ENCODE data around the gene IL6R.
"Not testable (repeated sequence)": the region's sequence is repeated elsewhere in the genome, so short reads cannot be mapped to it uniquely, and the experiment has no call there.

Gene IL6R

DNA sequence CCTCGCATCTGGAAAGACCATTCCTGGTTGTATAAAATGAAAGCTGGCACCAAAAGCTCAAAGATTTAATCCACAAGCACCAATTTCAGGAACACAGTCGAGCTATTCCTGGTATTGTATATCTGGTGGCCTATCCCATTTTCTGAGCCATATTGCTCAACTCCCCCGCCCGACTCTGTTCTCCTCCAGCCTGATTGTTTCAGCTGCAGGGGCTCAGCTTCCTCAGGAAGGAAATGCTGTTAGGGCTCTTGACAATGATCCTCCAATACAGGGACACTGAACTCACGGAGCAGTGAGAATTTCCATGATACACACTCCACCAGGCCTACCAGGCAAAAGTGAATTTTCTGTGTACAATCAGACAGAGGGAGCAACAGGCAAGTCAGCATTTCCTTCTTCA, 80.0 kb downstream of the IL6R start:
- no peak for DNase-seq

DNA sequence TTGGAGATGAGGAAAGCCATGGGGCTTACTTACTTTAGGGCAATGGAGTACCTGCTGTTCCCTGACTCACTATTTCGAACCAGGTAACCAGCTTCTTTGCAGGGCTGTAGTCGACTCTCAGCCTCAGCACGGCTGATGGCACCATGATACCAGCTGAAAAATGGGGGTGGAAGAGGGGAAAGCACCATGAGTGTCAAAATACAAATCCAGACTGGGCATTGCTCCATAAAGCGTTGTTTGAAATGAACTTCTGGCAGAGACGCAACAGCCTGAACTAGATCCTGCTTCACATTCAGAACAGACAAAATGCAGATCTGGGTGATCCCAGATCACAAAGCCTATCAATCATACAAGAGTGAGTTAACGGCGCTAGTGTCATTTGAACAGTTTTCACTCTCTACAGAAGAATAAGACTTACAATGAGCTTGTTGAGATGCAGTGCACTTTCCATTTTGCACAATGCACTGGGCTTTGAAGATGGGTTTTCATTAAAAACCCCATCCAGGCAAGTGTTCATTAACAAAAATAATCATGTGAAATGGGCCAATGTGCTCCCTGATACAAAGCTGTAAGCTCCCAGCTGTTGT, 80.9 kb downstream of the IL6R start:
- DNase-seq = no peak

GRCh38 chr1:154486756-154487155, 81.6 kb downstream of the IL6R start:
- not testable (repeated sequence) for DNase-seq

DNA sequence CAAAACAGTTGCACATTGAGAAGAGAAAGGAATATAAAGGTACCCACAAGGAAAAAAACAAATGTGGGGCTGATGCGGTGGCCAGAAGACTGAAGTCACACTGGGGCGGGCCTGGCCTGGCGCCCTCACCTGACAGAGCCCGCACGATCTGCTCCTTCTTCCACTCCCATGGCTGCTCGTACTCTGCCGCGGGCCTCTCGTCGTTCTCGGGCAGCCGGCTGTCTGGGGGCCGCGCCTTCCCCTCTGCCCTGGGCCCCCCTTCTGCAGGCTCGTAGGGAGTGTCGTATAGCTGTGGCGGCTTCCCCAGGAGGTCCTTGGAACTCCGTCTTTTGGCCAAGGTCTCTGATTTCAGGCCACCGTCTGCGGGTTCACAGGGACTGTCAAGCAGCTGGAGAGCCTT, 83.8 kb downstream of the IL6R start:
- no peak for DNase-seq

- no peak for DNase-seq
Measured at GRCh38 chr1:154489695-154490274, 84.6 kb downstream of the IL6R start.

DNA sequence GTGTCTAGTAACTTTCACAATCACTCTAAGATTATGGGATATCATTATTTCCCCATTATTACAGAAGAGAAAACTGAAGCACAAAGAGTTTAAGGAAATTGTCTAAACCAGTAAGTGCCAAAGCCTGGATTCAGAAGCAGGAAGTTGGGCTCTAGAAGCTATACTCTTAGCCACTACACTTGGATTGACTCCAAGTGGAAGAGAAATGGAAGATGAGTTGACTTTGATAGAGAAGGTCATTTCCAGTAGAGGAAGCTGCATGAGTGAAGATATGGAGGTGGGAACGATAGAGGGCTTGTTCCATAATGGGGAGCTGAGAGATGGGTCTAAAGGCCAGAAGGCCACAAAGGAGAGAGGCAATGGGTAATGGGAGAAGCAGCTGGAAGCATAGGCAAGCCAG, 85.2 kb downstream of the IL6R start:
- DNase-seq = no peak

GRCh38 chr1:154492115-154492514, 87.0 kb downstream of the IL6R start:
- no peak for DNase-seq

DNA sequence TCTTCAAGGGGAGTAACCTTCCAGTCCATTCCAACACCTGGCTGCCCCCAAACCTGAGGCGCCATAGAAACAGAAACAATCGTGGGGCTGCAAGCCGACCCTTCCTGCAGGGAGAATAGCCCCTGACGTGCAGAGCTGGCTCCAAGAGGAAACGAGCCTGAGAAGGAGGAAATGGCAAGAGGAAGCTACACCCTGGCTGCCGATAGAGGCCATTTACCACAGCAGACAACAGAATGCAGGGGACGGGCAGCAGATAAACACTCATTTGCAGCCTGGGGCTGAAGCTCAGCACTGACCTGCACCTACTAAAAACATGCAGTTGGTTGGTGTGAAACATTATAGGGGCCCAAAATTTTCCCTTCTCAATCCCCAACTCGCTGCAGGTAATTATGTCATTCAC, 88.1 kb downstream of the IL6R start:
- DNase-seq = no peak

GRCh38 chr1:154495496-154496273, 90.5 kb downstream of the IL6R start:
- no peak for DNase-seq

GRCh38 chr1:154496383-154496782, 91.2 kb downstream of the IL6R start:
- DNase-seq = no peak

- DNase-seq = no peak
Measured at GRCh38 chr1:154497026-154497806, 92.1 kb downstream of the IL6R start.

DNA sequence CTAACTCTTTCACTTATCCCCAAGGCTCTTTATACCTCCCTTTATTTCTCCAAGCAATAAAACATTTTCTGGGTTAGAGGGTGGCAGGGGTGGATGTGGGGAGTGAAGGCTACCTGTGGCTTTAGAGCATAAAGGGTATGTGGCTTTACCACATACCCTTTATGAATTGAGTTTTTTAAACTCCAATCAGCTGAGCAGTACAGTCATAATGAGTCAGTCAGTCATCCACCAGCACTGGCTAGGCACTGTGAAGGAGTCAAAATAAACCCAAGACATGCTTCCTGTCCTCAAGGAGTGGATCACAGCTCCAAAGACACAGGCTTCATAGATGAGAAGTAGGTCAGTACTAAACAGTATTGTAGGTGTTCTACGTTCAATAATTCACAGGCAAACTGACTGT, 94.3 kb downstream of the IL6R start:
- DNase-seq = no peak

- DNase-seq = no peak
Measured at GRCh38 chr1:154500533-154500932, 95.4 kb downstream of the IL6R start.

DNA sequence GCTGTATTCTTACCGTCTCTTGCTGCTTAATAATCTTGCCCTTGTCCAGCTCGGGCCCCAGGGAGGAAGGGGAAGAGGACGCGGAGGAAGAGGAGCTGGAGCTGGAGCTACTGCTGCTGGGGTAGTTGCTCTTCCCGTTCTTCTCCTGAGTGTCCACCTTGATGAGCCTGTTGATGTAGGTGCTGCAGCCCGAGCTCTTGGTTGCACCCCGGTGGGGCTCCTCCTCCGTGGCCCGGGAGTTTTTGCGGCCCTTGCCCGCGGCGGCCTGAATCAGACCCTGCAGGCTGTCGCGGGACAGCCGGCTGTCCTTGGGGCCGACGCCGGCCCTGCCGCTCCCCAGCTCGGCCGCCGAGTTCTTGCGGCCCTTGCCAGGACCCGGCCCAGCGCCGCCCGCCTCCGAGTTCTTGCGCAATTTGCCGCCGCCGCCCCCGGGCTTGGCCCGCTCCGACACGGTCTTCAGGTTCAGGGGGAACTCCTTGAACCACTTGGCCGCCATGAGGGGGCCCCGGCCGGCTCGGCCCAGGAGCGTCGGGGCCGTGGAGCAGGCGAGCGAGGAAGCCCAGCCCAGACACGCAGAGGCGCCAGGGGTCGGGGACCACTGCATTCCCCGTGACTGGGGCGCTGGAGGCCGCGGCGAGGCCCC, 96.4 kb downstream of the IL6R start:
- peak; percentile 8 for DNase-seq

- DNase-seq = no peak
Measured at GRCh38 chr1:154502066-154502743, 97.1 kb downstream of the IL6R start, which contains the start of the genes SHE and TDRD10. TSS of gene SHE (minus strand) at chr1:154502412. CDS start at chr1:154502026, 386 bp downstream. TSS of gene TDRD10 (plus strand) at chr1:154502219. CDS start at chr1:154506904, 4,685 bp downstream.

DNA sequence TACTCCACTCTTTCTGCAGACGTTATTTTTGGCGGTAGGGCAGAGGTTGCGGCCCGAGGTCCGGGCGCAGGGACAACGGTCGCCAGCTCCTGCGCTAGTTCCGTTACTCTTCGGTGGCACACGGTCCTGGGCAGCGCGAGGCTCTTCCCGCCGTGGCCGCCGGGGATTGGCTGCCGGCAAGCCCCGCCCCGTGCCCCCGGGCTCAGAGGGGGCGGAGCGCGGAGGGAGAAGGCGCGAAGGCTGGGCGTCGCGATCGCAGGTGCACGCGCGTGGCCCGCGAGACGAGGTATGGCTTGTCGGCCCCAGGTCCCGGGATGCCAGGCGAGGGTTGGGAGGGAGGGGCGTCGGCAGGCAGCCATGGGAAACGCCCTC, 97.6 kb downstream of the IL6R start:
- no peak for DNase-seq

GRCh38 chr1:154503898-154504297, 98.8 kb downstream of the IL6R start:
- no peak for DNase-seq

DNA sequence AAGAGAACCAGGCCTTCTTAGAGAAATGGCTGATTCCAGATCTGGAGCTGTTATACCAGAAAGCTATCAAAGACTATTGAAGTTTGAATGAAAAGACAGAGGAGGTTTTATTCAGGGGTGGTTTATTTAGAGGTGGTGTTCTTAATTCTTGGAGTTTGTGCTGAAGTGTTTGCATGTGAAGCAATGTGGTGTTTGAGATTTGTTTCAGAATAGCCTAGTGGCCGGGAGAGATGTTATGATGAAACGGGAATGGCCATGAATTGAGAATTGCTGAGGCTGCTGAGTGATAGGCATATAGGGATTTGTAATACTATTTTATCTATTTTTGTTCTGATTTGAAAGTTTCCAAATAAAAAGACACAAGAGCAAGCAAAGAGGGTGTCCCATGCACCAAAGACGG, 107.6 kb downstream of the IL6R start:
- DNase-seq = no peak

DNA sequence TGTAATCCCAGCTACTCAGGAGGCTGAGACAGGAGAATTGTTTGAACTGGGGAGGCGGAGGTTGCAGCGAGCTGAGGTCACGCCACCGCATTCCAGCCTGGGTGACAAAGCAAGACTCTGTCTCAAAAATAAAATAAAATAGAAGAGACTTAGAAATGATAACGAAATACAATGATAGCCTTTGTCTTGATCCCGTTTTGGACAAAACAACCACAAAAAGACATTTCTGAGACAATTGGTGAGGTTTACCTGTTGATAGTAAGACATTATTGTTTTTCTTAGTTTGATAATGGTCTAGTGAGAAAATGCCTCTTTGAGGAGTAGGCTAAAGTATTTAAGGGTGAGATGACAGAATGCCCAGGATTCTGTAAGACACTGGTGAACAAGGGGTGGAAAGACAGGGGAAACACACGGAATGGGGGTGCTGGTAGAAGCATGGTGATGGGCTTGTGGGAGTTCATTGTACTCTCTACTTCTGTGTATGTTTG, 109.0 kb downstream of the IL6R start:
- DNase-seq = no peak

DNA sequence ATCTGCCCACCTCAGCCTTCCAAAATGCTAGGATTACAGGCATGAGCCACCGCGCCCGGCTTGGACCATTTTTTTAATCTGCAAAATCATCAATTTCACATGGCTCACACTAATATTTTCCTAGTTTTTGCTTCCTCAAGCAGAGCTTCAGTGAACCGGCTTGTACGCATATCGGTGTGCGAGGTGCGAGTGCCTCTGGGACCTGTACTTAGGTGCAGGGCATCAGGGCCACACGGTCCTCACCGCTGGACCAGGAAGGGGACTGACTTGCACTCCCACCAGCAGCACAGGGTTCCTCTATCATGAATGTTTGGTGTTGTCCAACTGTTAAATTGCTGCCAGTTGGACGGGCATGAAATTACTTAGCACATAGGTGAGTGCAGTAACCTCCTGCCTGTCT, 112.5 kb downstream of the IL6R start:
- no peak for DNase-seq
